ENCODE measurements around the gene TAS2R40. TPM values are rescaled to one million over a fixed set of nuclear protein-coding genes. Genes with fewer than 3 reads are reported as not detected.

The TAS2R40 gene
- polyA plus RNA-seq, 3 donors: 0.54 TPM; not detected in 2

- Histone ChIP-seq H3K4me3 (replicated peaks in 1 of 3; ENCODE audit: low read depth in 2 of 3, low read length in 3 of 3) (peak overlapping the region; percentile 12 to 70 (median 37)), H3K9me3 (replicated peaks in 1 of 2; ENCODE audit: control insufficient read depth in 1 of 2, insufficient read depth in 1 of 2, low read length in 2 of 2) (peaks cover 0 to 6% of the 10 kb centered on the region in 2 donors), H3K27me3 (ENCODE audit: control insufficient read depth in 2 of 2, insufficient read depth in 2 of 2, low read length in 2 of 2) (no peaks in the 10 kb centered on the region), H3K4me1 (ENCODE audit: control insufficient read depth in 1 of 2, insufficient read depth in 2 of 2, low read length in 2 of 2) (peaks cover 74 to 90% of the 10 kb centered on the region in 2 donors), H3K27ac (ENCODE audit: low read depth in 1 of 2, low read length in 2 of 2) (peak overlapping the region; percentile 59 to 90), H2AFZ (ENCODE audit: insufficient read depth, low read depth, low read length, poor library complexity, severe bottlenecking) (peak overlapping the region; percentile 12), H3K79me2 (ENCODE audit: insufficient read depth, low read length) (no peaks in the 10 kb centered on the region), H3K9ac (ENCODE audit: insufficient read depth, low read length, poor library complexity, severe bottlenecking) (peak overlapping the region; percentile 51), H4K20me1 (ENCODE audit: insufficient read depth, low read length) (no peaks in the 10 kb centered on the region), H3K4me2 (replicated peaks; ENCODE audit: extremely low read depth, low read length, poor library complexity, severe bottlenecking) (peak overlapping the region; percentile 76), H3K36me3 (replicated peaks in 1 of 2; ENCODE audit: control insufficient read depth in 1 of 2, insufficient read depth in 2 of 2, low read length in 2 of 2) (no peaks in the 10 kb centered on the region)
- peak overlapping the region; percentile 48 to 76 for H3K4me3 Mint-ChIP-seq
- peaks cover 6 to 17% of the 10 kb centered on the region in 2 donors for H3K36me3 Mint-ChIP-seq
- H3K9me3 Mint-ChIP-seq: peaks cover 0 to 20% (median 11%) of the 10 kb centered on the region in 7 donors
- DNase-seq: peak; percentile 61 to 81 (median 79)
- WGBS (ENCODE audit: insufficient coverage): 0% methylated on average over 4 of the region's 9 CpGs
- H3K4me1 Mint-ChIP-seq: peaks cover 86% of the 10 kb centered on the region
- peak overlapping the region; percentile 92 to 97 (median 95) for H3K27ac Mint-ChIP-seq
- peak; percentile 97 for TF ChIP-seq CTCF (IDR thresholded peaks at IDR 0.05)
- peaks cover 0 to 3% (median 0%) of the 10 kb centered on the region in 3 donors for H3K27me3 Mint-ChIP-seq (ENCODE audit: low read depth in 3 of 3)
- intact Hi-C loops (cut with micrococcal nuclease): loop anchor here in 1 of 2 donors (5.0 to 10.0 kb wide), 3 partner anchors 47 to 174 kb away; partner anchors contain the start of genes CASP2 and ZYX
Observed at GRCh38 chr7:143240291-143241168, 18.7 kb downstream of the TAS2R40 start.

- Histone ChIP-seq H3K4me1 (ENCODE audit: control insufficient read depth in 1 of 2, insufficient read depth in 2 of 2, low read length in 2 of 2) (peaks cover 76 to 95% of the 10 kb centered on the region in 2 donors), H3K9me3 (replicated peaks in 1 of 2; ENCODE audit: control insufficient read depth in 1 of 2, insufficient read depth in 1 of 2, low read length in 2 of 2) (no peaks in the 10 kb centered on the region), H3K27me3 (ENCODE audit: control insufficient read depth in 2 of 2, insufficient read depth in 2 of 2, low read length in 2 of 2) (no peaks in the 10 kb centered on the region), H3K36me3 (replicated peaks in 1 of 2; ENCODE audit: control insufficient read depth in 1 of 2, insufficient read depth in 2 of 2, low read length in 2 of 2) (no peaks in the 10 kb centered on the region), H3K4me3 (replicated peaks in 1 of 3; ENCODE audit: low read depth in 2 of 3, low read length in 3 of 3) (no peak overlapping the region), H3K79me2 (ENCODE audit: insufficient read depth, low read length) (no peaks in the 10 kb centered on the region), H3K27ac (ENCODE audit: low read depth in 1 of 2, low read length in 2 of 2) (peak overlapping the region in 1 of 2 donors; percentile 20), H4K20me1 (ENCODE audit: insufficient read depth, low read length) (no peaks in the 10 kb centered on the region), H3K4me2 (replicated peaks; ENCODE audit: extremely low read depth, low read length, poor library complexity, severe bottlenecking) (no peak overlapping the region), H2AFZ (ENCODE audit: insufficient read depth, low read depth, low read length, poor library complexity, severe bottlenecking) (peak overlapping the region; percentile 22), H3K9ac (ENCODE audit: insufficient read depth, low read length, poor library complexity, severe bottlenecking) (no peak overlapping the region)
- no CpG with 5 or more reads among the region's 11 CpGs for WGBS (ENCODE audit: insufficient coverage)
- no peak overlapping the region for H3K4me3 Mint-ChIP-seq
- peaks cover 1 to 7% of the 10 kb centered on the region in 2 donors for H3K36me3 Mint-ChIP-seq
- peak overlapping the region in 5 of 7 donors; percentile 37 to 85 (median 66) for H3K27ac Mint-ChIP-seq
- H3K4me1 Mint-ChIP-seq: peaks cover 83% of the 10 kb centered on the region
- intact Hi-C loops (cut with micrococcal nuclease): loop anchor here in 1 of 2 donors (5.0 to 10.0 kb wide), 3 partner anchors 45 to 172 kb away; partner anchors contain the start of genes CASP2 and ZYX
- no peak for DNase-seq
- peaks cover 0 to 6% (median under 1%) of the 10 kb centered on the region in 7 donors for H3K9me3 Mint-ChIP-seq
- H3K27me3 Mint-ChIP-seq (ENCODE audit: low read depth in 3 of 3): peaks cover 0 to 3% (median 0%) of the 10 kb centered on the region in 3 donors
- TF ChIP-seq CTCF (IDR thresholded peaks at IDR 0.05): no peak
Observed at GRCh38 chr7:143242306-143242705, 20.5 kb downstream of the TAS2R40 start.

Measured in CD14-positive monocyte (primary cell).